Naive thymus-derived CD4-positive, alpha-beta T cell (primary cell): Measurements from ENCODE around the gene SGTA. TPM values are rescaled to one million over a fixed set of nuclear protein-coding genes. Genes with fewer than 3 reads are reported as not detected.

Source experiments
- ATAC-seq: fragments of 150-1000 bp; cut with Tn5 transposase; 2 replicates; pipeline ENCODE4 v1.10.0; 2021; ENCODE audit warnings: mild to moderate bottlenecking, moderate library complexity
- CTCF ChIA-PET: fragments of 350-600 bp; sonication (Branson Sonifier 250); formaldehyde crosslinking; loops from one replicate; lab custom pipeline; 2021; ENCODE audit warnings: antibody characterized with exemption; lab: Charles Lee
- POLR2A ChIA-PET: fragments of 350-600 bp; sonication (Branson Sonifier 250); formaldehyde crosslinking; loops from one replicate; lab custom pipeline; 2021; ENCODE audit warnings: antibody characterized with exemption, inconsistent platforms; lab: Charles Lee
- DNase-seq, 9 donors: peaks; one replicate each; pipeline versions ENCODE4 v3.0.0 to v3.0.0-alpha.2; 2020 to 2022; ENCODE audit warnings: mixed read lengths in 1 of 9
- H3K27ac ChIP-seq: one replicate; pipeline ENCODE4 v1.7.0; 2013; ENCODE audit warnings: mild to moderate bottlenecking, low read depth, low read length, moderate library complexity
- H3K27me3 ChIP-seq, 2 donors: one replicate each; pipeline ENCODE4 v1.7.0; 2013; ENCODE audit warnings: low read length in 2 of 2, mild to moderate bottlenecking in 2 of 2, moderate library complexity in 2 of 2; ENCODE audit not compliant: control insufficient read depth in 2 of 2, insufficient read depth in 2 of 2
- H3K36me3 ChIP-seq, 3 experiments: 1 replicate in 2 of 3; 2 replicates in 1 of 3; pipeline ENCODE4 v1.7.0; 2013; ENCODE audit warnings: low read length in 3 of 3, mild to moderate bottlenecking in 3 of 3, moderate library complexity in 1 of 3; ENCODE audit not compliant: insufficient read depth in 3 of 3, control insufficient read depth in 2 of 3
- H3K4me1 ChIP-seq, 2 donors: one replicate each; pipeline ENCODE4 v1.7.0; 2013; ENCODE audit warnings: low read length in 2 of 2, mild to moderate bottlenecking in 2 of 2, moderate library complexity in 1 of 2; ENCODE audit not compliant: control insufficient read depth in 2 of 2, insufficient read depth in 2 of 2
- H3K4me3 ChIP-seq: 2 replicates; pipeline ENCODE4 v1.7.0; 2013; ENCODE audit warnings: mild to moderate bottlenecking, low read length
- H3K9me3 ChIP-seq, 3 experiments: 1 replicate in 2 of 3; 2 replicates in 1 of 3; pipeline ENCODE4 v1.7.0; 2013; ENCODE audit warnings: low read length in 3 of 3; ENCODE audit not compliant: control insufficient read depth in 2 of 3
- H3K27ac Mint-ChIP-seq, 9 donors: one replicate each; pipeline ENCODE4 v1.8.0; 2020 to 2022; ENCODE audit warnings: mixed read lengths in 9 of 9, mild to moderate bottlenecking in 8 of 9, moderate library complexity in 5 of 9, inconsistent platforms in 2 of 9
- H3K27me3 Mint-ChIP-seq, 5 donors: one replicate each; pipeline ENCODE4 v1.8.0; 2021 to 2022; ENCODE audit warnings: mixed read lengths in 5 of 5, mild to moderate bottlenecking in 1 of 5
- H3K36me3 Mint-ChIP-seq, 5 donors: one replicate each; pipeline ENCODE4 v1.8.0; 2020 to 2022; ENCODE audit warnings: mixed read lengths in 5 of 5, mild to moderate bottlenecking in 3 of 5, inconsistent platforms in 1 of 5
- H3K4me1 Mint-ChIP-seq, 7 donors: one replicate each; pipeline ENCODE4 v1.8.0; 2020 to 2022; ENCODE audit warnings: mixed read lengths in 7 of 7, mild to moderate bottlenecking in 3 of 7, inconsistent platforms in 1 of 7
- H3K4me3 Mint-ChIP-seq, 10 donors: one replicate each; pipeline ENCODE4 v1.8.0; 2020 to 2022; ENCODE audit warnings: mild to moderate bottlenecking in 10 of 10, mixed read lengths in 10 of 10, moderate library complexity in 6 of 10, inconsistent platforms in 2 of 10
- H3K9me3 Mint-ChIP-seq, 11 donors: one replicate each; pipeline ENCODE4 v1.8.0; 2020 to 2022; ENCODE audit warnings: mixed read lengths in 11 of 11, mild to moderate bottlenecking in 4 of 11, inconsistent platforms in 1 of 11, moderate library complexity in 1 of 11
- intact Hi-C, 2 donors: fragments of 100-400 bp; cut with micrococcal nuclease; formaldehyde crosslinking; loops; one replicate each; pipeline ENCODE4 v1.15.1; 2023
- polyA plus RNA-seq, 2 donors: library from polyadenylated mRNA; unstranded; fragments of 300-500 nt; fragmentation: Illumina TruSeq; gene quantifications; one replicate each; pipeline ENCODE4 v1.2.3, GENCODE V29; 2021
- total RNA-seq, 6 experiments: library from RNA in 5 of 6; stranded (reverse) in 5 of 6; gene quantifications; 1 replicate in 5 of 6; 2 replicates in 1 of 6; pipeline ENCODE4 v1.2.3 and lab custom pipeline; 2021 to 2026

Gene SGTA
- total and polyA plus RNA-seq, 7 experiments from 2014 or later, result 25.3 to 47.8 (median 37.9) TPM

- Mint-ChIP-seq H3K27ac (no peak overlapping the region), H3K9me3 (peaks cover 0 to 1% (median 0%) of the 10 kb centered on the region in 11 donors), H3K27me3 (no peaks in the 10 kb centered on the region), H3K36me3 (peaks cover 0 to under 1% (median 0%) of the 10 kb centered on the region in 5 donors), H3K4me1 (peaks cover 0 to 4% (median 1%) of the 10 kb centered on the region in 7 donors), H3K4me3 (no peak overlapping the region)
- Histone ChIP-seq H3K27ac (no peak overlapping the region), H3K4me3 (no peak overlapping the region), H3K36me3 (peaks cover 0 to 17% (median 0%) of the 10 kb centered on the region in 3 experiments), H3K9me3 (no peaks in the 10 kb centered on the region), H3K27me3 (no peaks in the 10 kb centered on the region), H3K4me1 (peaks cover 0 to under 1% of the 10 kb centered on the region in 2 donors)
- DNase-seq (no peak), ATAC-seq (no peak)
- intact Hi-C loops, result loop anchor here in 1 of 2 donors (5.0 kb wide), 1 partner anchor 42 kb away; no protein-coding TSS in a partner anchor
- CTCF ChIA-PET, result no interaction called here
- POLR2A ChIA-PET, result no interaction called here
Observed at GRCh38 chr19:2815191-2815614, 32.1 kb upstream of the SGTA start.

- H3K4me3 Mint-ChIP-seq, result no peak overlapping the region
- Histone ChIP-seq H3K27me3 (no peaks in the 10 kb centered on the region), H3K4me3 (no peak overlapping the region), H3K36me3 (peaks cover 0 to 23% (median 2%) of the 10 kb centered on the region in 3 experiments), H3K4me1 (no peaks in the 10 kb centered on the region), H3K27ac (no peak overlapping the region), H3K9me3 (no peaks in the 10 kb centered on the region)
- no peak for DNase-seq
- H3K27me3 Mint-ChIP-seq, result no peaks in the 10 kb centered on the region
- H3K4me1 Mint-ChIP-seq, result peaks cover 0 to 3% (median 0%) of the 10 kb centered on the region in 7 donors
- POLR2A ChIA-PET, result interaction anchor here (0.6 kb wide), 1 partner anchor 91 kb away, joined by 3 read pairs; no protein-coding TSS in a partner anchor
- no peak overlapping the region for H3K27ac Mint-ChIP-seq
- H3K36me3 Mint-ChIP-seq, result peaks cover 0 to 2% (median 0%) of the 10 kb centered on the region in 5 donors
- H3K9me3 Mint-ChIP-seq, result peaks cover 0 to 1% (median 0%) of the 10 kb centered on the region in 11 donors
- intact Hi-C loops, result no loop called here
- no peak for ATAC-seq
- CTCF ChIA-PET, result interaction anchor here (0.5 kb wide), 2 partner anchors 75 to 110 kb away, joined by 3 read pairs; no protein-coding TSS in a partner anchor
Observed at GRCh38 chr19:2814426-2814825, 31.4 kb upstream of the SGTA start.

GRCh38 chr19:2813235-2814160, 30.4 kb upstream of the SGTA start:
- POLR2A ChIA-PET, result no interaction called here
- peaks cover 0 to 1% (median 0%) of the 10 kb centered on the region in 11 donors for H3K9me3 Mint-ChIP-seq
- H3K27me3 Mint-ChIP-seq, result no peaks in the 10 kb centered on the region
- no peaks in the 10 kb centered on the region for H3K9me3 ChIP-seq
- H3K4me3 Mint-ChIP-seq, result no peak overlapping the region
- no peaks in the 10 kb centered on the region for H3K27me3 ChIP-seq
- H3K4me3 ChIP-seq, result no peak overlapping the region
- H3K36me3 ChIP-seq, result peaks cover 0 to 32% (median 6%) of the 10 kb centered on the region in 3 experiments
- no peak for DNase-seq
- CTCF ChIA-PET, result no interaction called here
- H3K4me1 Mint-ChIP-seq, result peaks cover 0 to 3% (median 0%) of the 10 kb centered on the region in 7 donors
- H3K27ac Mint-ChIP-seq, result no peak overlapping the region
- H3K4me1 ChIP-seq, result no peaks in the 10 kb centered on the region
- no peak overlapping the region for H3K27ac ChIP-seq
- no peak for ATAC-seq
- intact Hi-C loops, result no loop called here
- peaks cover 3 to 11% (median 5%) of the 10 kb centered on the region in 5 donors for H3K36me3 Mint-ChIP-seq

GRCh38 chr19:2812414-2813234, 29.6 kb upstream of the SGTA start:
- Histone ChIP-seq H3K27ac (no peak overlapping the region), H3K4me3 (no peak overlapping the region), H3K36me3 (peaks cover 0 to 41% (median 6%) of the 10 kb centered on the region in 3 experiments), H3K27me3 (no peaks in the 10 kb centered on the region), H3K9me3 (no peaks in the 10 kb centered on the region), H3K4me1 (no peaks in the 10 kb centered on the region)
- H3K27ac Mint-ChIP-seq, result no peak overlapping the region
- POLR2A ChIA-PET, result no interaction called here
- peaks cover 0 to 3% (median 0%) of the 10 kb centered on the region in 7 donors for H3K4me1 Mint-ChIP-seq
- no peak for DNase-seq
- intact Hi-C loops, result no loop called here
- H3K9me3 Mint-ChIP-seq, result peaks cover 0 to 1% (median 0%) of the 10 kb centered on the region in 11 donors
- no peaks in the 10 kb centered on the region for H3K27me3 Mint-ChIP-seq
- no peak overlapping the region for H3K4me3 Mint-ChIP-seq
- no peak for ATAC-seq
- H3K36me3 Mint-ChIP-seq, result peaks cover 3 to 13% (median 5%) of the 10 kb centered on the region in 5 donors
- CTCF ChIA-PET, result no interaction called here

- intact Hi-C loops, result no loop called here
- DNase-seq (no peak), ATAC-seq (no peak)
- Mint-ChIP-seq H3K4me3 (no peak overlapping the region), H3K9me3 (no peaks in the 10 kb centered on the region), H3K4me1 (peaks cover 0 to 2% (median 0%) of the 10 kb centered on the region in 7 donors), H3K27me3 (no peaks in the 10 kb centered on the region), H3K27ac (no peak overlapping the region), H3K36me3 (peaks cover 3 to 13% (median 5%) of the 10 kb centered on the region in 5 donors)
- CTCF ChIA-PET, result no interaction called here
- H3K27ac ChIP-seq, result no peak overlapping the region
- no peaks in the 10 kb centered on the region for H3K4me1 ChIP-seq
- H3K9me3 ChIP-seq, result no peaks in the 10 kb centered on the region
- H3K27me3 ChIP-seq, result no peaks in the 10 kb centered on the region
- peaks cover 0 to 48% (median 6%) of the 10 kb centered on the region in 3 experiments for H3K36me3 ChIP-seq
- POLR2A ChIA-PET, result no interaction called here
- H3K4me3 ChIP-seq, result no peak overlapping the region
Observed at GRCh38 chr19:2811735-2812413, 28.8 kb upstream of the SGTA start.

GRCh38 chr19:2811221-2811722, 28.2 kb upstream of the SGTA start:
- intact Hi-C loops, result no loop called here
- Mint-ChIP-seq H3K4me3 (no peak overlapping the region), H3K36me3 (peaks cover 3 to 13% (median 5%) of the 10 kb centered on the region in 5 donors), H3K4me1 (peaks cover 0 to 2% (median 0%) of the 10 kb centered on the region in 7 donors), H3K9me3 (no peaks in the 10 kb centered on the region), H3K27me3 (no peaks in the 10 kb centered on the region), H3K27ac (no peak overlapping the region)
- Histone ChIP-seq H3K27me3 (no peaks in the 10 kb centered on the region), H3K4me3 (no peak overlapping the region), H3K4me1 (no peaks in the 10 kb centered on the region), H3K36me3 (peaks cover 0 to 54% (median 6%) of the 10 kb centered on the region in 3 experiments), H3K9me3 (no peaks in the 10 kb centered on the region), H3K27ac (no peak overlapping the region)
- POLR2A ChIA-PET, result no interaction called here
- DNase-seq (no peak), ATAC-seq (no peak)
- CTCF ChIA-PET, result no interaction called here
